Measurements from ENCODE around the gene CLIC5. TPM values are rescaled to one million over a fixed set of nuclear protein-coding genes. Genes with fewer than 3 reads are reported as not detected.

The CLIC5 gene
- total RNA-seq, 4 donors from 2014 or later, result 18.2 to 128 (median 119) TPM

GRCh38 chr6:45896783-45897441, 118.7 kb downstream of the CLIC5 start:
- H3K4me3 ChIP-seq, result no peak overlapping the region
- TF ChIP-seq POLR2A (IDR thresholded peaks at IDR 0.05), result no peak
- TF ChIP-seq CTCF (IDR thresholded peaks at IDR 0.05), result no peak
- H3K36me3 ChIP-seq, result peaks cover 0 to 6% (median 0%) of the 10 kb centered on the region in 3 donors
- no peak overlapping the region for H3K27ac ChIP-seq
- no peaks in the 10 kb centered on the region for H3K9me3 ChIP-seq
- no peak for DNase-seq
- H3K27me3 ChIP-seq, result no peaks in the 10 kb centered on the region
- H3K4me1 ChIP-seq, result no peaks in the 10 kb centered on the region

DNA sequence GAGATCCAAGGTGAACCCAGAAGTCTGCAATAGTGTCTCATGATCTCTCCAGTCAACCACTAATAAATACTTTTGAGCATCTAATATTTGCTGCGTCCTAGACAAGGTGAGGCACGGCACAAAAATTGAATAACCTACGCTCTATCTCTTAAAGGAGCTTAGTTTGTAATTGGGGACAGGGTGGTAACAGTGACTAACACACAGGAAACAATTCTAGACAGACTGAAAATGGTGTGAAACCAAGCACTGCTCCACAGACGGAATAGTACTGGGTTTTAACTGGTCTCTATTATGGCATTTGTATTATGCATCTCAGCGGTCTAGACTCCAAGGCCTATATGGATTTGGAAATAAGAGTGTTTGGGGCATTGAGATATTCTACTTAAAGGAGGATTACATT, 120.1 kb downstream of the CLIC5 start:
- Histone ChIP-seq H3K4me3 (no peak overlapping the region), H3K27ac (no peak overlapping the region), H3K27me3 (no peaks in the 10 kb centered on the region), H3K9me3 (no peaks in the 10 kb centered on the region), H3K4me1 (no peaks in the 10 kb centered on the region), H3K36me3 (no peaks in the 10 kb centered on the region)
- no peak for DNase-seq
- TF ChIP-seq POLR2A (IDR thresholded peaks at IDR 0.05), result no peak
- TF ChIP-seq CTCF (IDR thresholded peaks at IDR 0.05), result no peak

- TF ChIP-seq POLR2A (IDR thresholded peaks at IDR 0.05) (no peak), CTCF (IDR thresholded peaks at IDR 0.05) (no peak)
- Histone ChIP-seq H3K27me3 (no peaks in the 10 kb centered on the region), H3K4me3 (no peak overlapping the region), H3K9me3 (no peaks in the 10 kb centered on the region), H3K27ac (no peak overlapping the region), H3K4me1 (no peaks in the 10 kb centered on the region), H3K36me3 (no peaks in the 10 kb centered on the region)
- DNase-seq, result no peak
Measured at GRCh38 chr6:45892696-45893245, 122.9 kb downstream of the CLIC5 start.

DNA sequence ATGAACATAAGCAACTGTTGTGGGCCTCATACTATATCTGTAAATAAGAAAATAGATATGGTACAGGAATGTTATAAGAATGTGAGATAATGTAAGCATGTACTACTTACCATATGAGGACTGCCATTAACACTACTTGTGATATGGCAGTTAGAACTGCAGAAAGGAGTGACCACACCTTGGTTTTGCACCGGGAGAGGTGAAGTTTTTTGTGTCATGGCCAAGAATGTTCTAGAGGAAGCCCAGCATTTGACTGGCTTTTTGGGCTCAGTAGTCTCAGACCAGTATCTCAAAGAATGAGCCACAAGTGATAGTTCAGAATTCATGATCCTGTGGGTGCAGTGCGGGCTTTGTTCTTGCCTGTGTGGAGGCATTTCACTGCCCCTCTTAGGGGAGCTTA, 123.5 kb downstream of the CLIC5 start:
- Histone ChIP-seq H3K9me3 (no peaks in the 10 kb centered on the region), H3K4me1 (no peaks in the 10 kb centered on the region), H3K27ac (no peak overlapping the region), H3K27me3 (no peaks in the 10 kb centered on the region), H3K36me3 (no peaks in the 10 kb centered on the region), H3K4me3 (no peak overlapping the region)
- TF ChIP-seq POLR2A (IDR thresholded peaks at IDR 0.05), result no peak
- DNase-seq, result no peak

DNA sequence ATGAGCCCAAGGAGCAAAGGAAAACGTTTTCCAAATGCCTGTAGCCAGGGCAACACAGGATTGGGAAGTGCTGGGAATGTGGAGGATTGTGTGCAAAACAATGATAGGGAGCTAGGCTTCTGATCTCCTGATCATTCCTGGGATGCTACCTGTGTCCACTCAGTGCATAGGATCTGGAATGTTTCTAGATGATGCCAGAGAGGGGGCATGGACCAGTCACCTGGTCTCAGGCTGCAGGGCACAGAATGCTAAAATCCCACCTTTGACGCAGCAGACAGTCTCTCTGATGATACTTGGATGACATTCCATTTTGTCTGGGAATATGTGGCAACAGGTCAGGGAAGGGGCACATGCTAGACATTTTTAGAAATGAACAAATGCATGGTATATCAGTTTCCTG, 128.9 kb downstream of the CLIC5 start:
- Histone ChIP-seq H3K27ac (no peak overlapping the region), H3K4me1 (no peaks in the 10 kb centered on the region), H3K27me3 (no peaks in the 10 kb centered on the region), H3K36me3 (no peaks in the 10 kb centered on the region), H3K9me3 (no peaks in the 10 kb centered on the region), H3K4me3 (no peak overlapping the region)
- no peak for DNase-seq
- TF ChIP-seq POLR2A (IDR thresholded peaks at IDR 0.05), result no peak
- no peak for TF ChIP-seq CTCF (IDR thresholded peaks at IDR 0.05)

DNA sequence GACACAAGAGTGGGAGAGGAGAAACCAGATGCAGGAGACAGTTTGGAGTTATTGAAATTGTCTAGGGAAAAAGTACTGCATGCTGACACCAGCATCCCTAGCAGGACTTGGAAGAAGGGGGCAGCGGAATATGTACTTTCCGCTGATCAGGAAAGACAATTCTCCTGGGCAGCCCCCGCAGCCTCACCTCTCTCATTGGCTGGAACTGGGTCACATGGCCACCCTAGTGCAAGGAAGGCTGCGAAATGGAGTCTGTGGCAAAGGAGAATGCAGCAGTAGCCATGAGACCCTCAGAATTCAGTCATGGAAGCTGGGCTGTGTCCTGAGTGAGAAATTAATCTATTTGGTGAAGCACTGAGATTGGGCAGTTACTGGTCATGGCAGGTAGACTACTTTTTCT, 131.3 kb downstream of the CLIC5 start:
- Histone ChIP-seq H3K27me3 (no peaks in the 10 kb centered on the region), H3K4me3 (no peak overlapping the region), H3K9me3 (no peaks in the 10 kb centered on the region), H3K36me3 (no peaks in the 10 kb centered on the region), H3K4me1 (peaks cover 0 to 9% (median 0%) of the 10 kb centered on the region in 4 donors), H3K27ac (no peak overlapping the region)
- no peak for DNase-seq
- TF ChIP-seq POLR2A (IDR thresholded peaks at IDR 0.05) (no peak), CTCF (IDR thresholded peaks at IDR 0.05) (no peak)
